HG03066 (cell line): ENCODE data around the gene ACOXL.
"Not testable (repeated sequence)": the region's sequence is repeated elsewhere in the genome, so short reads cannot be mapped to it uniquely, and the experiment has no call there.

Experiments used
- ATAC-seq: cut with Tn5 transposase; IDR thresholded peaks from one replicate; pipeline ENCODE4 v1.9.1; 2021; ENCODE audit warnings: low read depth; ENCODE audit not compliant: unreplicated experiment

ACOXL gene

GRCh38 chr2:111072220-111072871 is 340.0 kb downstream of the ACOXL start:
- no peak for ATAC-seq

- not testable (repeated sequence) for ATAC-seq
These were observed 350.3 kb downstream of the ACOXL start for GRCh38 chr2:111082659-111083058.

- ATAC-seq = no peak
These were observed 359.4 kb downstream of the ACOXL start for GRCh38 chr2:111091811-111092211.

GRCh38 chr2:111094691-111095090 is 362.3 kb downstream of the ACOXL start:
- ATAC-seq = no peak

GRCh38 chr2:111095434-111095833 is 363.1 kb downstream of the ACOXL start:
- no peak for ATAC-seq

- no peak for ATAC-seq
These were observed 367.0 kb downstream of the ACOXL start for GRCh38 chr2:111099402-111099801.

GRCh38 chr2:111100087-111100764 is 367.9 kb downstream of the ACOXL start:
- ATAC-seq = peak; percentile 15

GRCh38 chr2:111100765-111101162 is 368.4 kb downstream of the ACOXL start:
- peak; percentile 92 for ATAC-seq

- ATAC-seq = no peak
These were observed 369.2 kb downstream of the ACOXL start for GRCh38 chr2:111101592-111101991.

- ATAC-seq = no peak
These were observed 369.8 kb downstream of the ACOXL start for GRCh38 chr2:111102216-111102615.

GRCh38 chr2:111105926-111106325 is 373.6 kb downstream of the ACOXL start:
- no peak for ATAC-seq

- ATAC-seq = no peak
These were observed 374.3 kb downstream of the ACOXL start for GRCh38 chr2:111106706-111107105.

GRCh38 chr2:111108745-111109271 is 376.4 kb downstream of the ACOXL start:
- no peak for ATAC-seq

- ATAC-seq = no peak
These were observed 378.9 kb downstream of the ACOXL start for GRCh38 chr2:111111101-111111755.

- ATAC-seq = no peak
These were observed 381.5 kb downstream of the ACOXL start for GRCh38 chr2:111113838-111114237.

- no peak for ATAC-seq
These were observed 383.8 kb downstream of the ACOXL start for GRCh38 chr2:111116011-111116746.

- no peak for ATAC-seq
These were observed 384.6 kb downstream of the ACOXL start for GRCh38 chr2:111116843-111117597.

- ATAC-seq = no peak
These were observed 385.5 kb downstream of the ACOXL start for GRCh38 chr2:111117598-111118480.

GRCh38 chr2:111118481-111118980 is 386.2 kb downstream of the ACOXL start:
- ATAC-seq = no peak
